NCI-H146 (cell line): ENCODE data around the gene CCBE1.
A peak's percentile ranks its signal among the peaks of the same experiment; 100 is the strongest.
"Not testable (repeated sequence)": the region's sequence is repeated elsewhere in the genome, so short reads cannot be mapped to it uniquely, and the experiment has no call there.

ENCODE experiments used
- DNase-seq: peaks from one replicate; lab custom pipeline; 2025; lab: John Stamatoyannopoulos, UW

CCBE1 gene

DNA sequence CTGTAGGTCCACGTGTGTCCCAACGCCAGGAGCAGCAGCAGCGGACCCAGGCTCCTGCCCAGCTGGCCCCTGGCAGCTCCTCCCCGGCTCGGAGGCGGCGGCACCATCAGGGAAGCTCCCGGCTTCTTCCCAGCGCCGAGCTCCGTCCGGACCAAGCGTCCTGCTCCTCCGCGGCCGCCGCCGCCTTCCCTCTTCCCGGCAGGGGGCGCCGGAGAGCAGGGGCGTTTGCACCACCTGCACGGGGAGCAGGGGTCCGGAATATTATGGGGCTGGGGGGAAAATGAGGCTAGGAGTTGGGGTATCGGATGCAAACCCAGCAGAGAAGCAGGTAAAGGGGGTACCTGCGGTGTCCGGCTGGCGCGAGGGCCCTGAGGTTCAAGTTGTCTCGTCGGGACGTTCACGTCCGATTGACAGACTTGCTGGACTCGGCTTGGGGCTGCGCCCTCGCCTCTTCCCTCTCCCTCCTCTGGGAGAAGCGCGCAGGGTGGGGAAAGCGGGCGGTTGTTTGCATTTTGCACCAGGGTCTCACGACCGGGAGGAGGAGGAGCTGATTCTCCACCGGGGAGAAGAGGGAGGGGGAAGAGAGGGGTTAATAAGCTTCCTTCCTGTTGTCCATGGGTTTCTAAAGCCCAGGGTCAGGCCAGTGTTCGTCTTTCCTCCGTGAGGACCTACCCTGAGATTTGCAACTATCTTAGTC, at the start of gene CCBE1:
CCBE1 (minus strand) TSS at position 188 of the 697 bp plus-strand sequence.
- peak; percentile 46 for DNase-seq

- no peak for DNase-seq
Observed at GRCh38 chr18:59744271-59744721, 47.1 kb upstream of the CCBE1 start.

DNA sequence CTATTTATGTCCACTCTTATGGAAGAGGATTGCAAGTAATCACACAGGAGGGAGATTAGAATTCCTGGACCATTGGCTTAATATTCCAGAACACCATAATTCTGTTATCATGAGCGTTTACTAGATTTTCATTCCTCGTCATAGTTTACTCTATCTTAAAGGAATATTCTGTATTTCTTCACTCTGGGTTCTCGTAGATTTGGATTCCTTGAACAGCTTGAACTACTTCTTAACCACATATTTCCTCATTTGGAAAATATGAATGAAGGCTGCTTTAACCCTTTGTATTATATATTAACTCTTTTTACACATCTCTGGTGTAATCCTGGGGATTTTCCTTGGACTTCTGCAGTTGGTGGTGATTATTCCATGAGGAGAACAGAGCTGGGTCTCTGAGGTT, 46.3 kb upstream of the CCBE1 start:
- DNase-seq: no peak

- DNase-seq: no peak
Observed at GRCh38 chr18:59742325-59743111, 45.3 kb upstream of the CCBE1 start.

DNA sequence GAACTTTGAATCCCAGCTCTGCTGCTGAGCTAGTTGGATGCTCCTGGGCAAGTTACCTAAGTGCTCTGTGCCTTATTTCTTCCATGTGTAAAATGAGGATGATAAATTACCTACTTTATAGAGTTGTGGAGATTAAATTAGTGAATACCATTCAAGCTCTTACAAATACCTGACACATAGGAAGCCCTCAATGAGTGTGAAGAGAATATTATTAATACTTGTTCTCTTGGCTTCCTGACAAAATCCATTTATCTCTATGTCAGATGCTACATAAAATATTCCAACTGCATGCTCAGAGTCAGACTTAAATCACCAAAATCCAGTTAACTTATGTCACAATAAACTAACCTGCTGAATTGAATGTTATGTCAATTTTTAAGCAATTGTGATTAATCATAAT, 42.9 kb upstream of the CCBE1 start:
- no peak for DNase-seq

DNA sequence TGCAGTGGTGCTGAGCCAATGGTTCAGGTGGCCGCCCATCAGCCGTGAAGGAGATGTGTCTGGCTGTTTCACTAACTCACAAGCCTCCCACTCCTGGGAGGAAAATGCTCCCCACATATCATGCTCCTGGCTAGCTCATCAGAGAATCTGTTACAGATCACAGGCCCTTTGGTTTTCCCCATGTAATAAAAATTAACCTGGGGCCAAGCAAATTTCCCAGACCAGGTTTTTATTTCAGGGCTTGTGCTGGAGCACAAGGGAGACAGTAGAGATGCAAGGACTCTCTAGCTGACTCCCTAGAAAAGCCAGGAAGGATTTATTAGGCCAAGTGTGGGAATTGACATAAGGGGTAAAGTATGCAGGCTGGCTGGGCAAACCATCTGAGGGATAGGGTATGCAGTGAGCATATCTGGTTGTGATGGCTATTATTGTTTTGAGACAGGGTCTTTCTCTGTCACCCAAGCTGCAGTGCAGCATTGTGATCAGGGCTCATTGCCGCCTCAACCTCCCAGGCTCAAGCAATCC, 40.6 kb upstream of the CCBE1 start:
- no peak for DNase-seq

- DNase-seq: not testable (repeated sequence)
Observed at GRCh38 chr18:59737335-59737734, 40.1 kb upstream of the CCBE1 start.

DNA sequence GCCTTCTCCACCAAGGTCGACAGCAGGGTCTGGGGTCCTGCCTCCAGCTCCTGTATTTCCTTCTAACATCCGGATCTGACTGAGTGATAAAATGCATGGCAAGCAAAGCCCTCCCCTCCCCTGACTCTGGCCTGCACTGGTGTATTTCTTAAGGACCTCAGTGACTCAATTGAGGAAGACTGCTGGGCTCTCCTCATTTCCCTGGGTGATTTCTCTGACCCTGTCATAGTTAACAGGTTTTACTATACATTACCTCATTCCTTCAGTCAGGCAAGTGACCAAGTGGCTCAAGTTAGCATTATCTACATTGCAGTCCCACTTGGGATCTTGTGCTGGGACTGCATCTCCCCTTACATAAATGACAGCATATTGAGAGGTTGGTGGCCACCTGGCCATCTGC, 38.8 kb upstream of the CCBE1 start:
- DNase-seq: no peak

GRCh38 chr18:59735269-59735860, 38.1 kb upstream of the CCBE1 start:
- no peak for DNase-seq

DNA sequence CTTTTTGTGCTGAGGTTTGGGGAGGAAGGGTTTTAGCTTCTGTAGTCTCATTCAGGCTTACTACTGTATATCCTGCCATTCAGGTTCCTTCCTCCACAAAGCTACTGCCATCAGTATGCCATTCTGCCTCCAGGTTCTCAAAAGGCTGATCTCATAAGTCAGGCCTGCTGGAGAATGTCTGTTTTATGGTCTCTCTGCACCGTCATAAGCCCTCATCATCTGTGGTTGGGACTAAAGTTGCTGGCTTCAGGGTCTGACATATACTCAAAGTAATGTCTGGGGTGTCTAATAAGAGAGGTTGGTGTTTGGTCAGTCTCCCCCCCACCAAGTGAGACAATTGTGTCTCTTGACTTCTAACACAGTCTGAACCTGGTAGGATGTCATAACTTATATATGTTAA, 36.2 kb upstream of the CCBE1 start:
- DNase-seq: no peak

GRCh38 chr18:59730896-59731295, 33.7 kb upstream of the CCBE1 start:
- no peak for DNase-seq

DNA sequence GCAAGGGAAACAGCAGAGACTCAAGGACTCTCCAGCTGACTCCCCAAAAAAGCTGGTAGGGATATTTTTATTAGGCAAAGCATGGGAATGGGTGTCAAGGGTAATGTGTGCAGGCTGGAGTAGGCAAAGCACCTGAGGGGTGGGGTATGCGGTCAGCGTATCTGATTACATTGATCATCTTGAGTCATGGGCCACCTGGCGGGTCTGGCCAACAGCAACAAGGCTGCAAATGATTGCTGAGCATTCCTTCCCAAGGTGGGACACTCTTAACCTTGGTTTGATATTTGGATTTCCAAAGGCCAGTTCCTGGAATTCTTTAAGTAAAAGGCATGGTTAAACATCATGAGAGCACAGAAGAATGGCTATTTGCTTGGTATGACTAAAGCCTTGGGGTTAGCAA, 32.6 kb upstream of the CCBE1 start:
- DNase-seq: no peak

- DNase-seq: no peak
Observed at GRCh38 chr18:59728816-59729215, 31.6 kb upstream of the CCBE1 start.

DNA sequence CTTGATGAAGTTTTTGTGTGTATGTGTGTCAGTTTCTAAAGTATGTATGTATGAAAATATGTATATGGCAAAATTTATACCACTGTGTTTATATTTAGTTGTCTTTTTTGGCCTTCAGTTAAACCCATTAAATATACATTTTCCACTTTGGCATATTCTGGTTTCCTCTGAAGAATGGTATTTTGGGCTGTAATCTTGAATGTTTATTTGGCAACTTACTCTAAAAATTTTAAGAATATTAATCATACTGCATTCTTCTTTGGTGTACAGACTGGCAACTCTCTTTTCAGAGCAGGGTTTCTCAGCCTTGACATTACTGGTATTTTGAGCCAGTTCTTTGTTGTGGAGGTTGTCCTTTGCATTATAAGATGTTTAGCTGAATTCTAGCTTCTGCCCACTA, 27.9 kb upstream of the CCBE1 start:
- no peak for DNase-seq

- no peak for DNase-seq
Observed at GRCh38 chr18:59724103-59724502, 26.9 kb upstream of the CCBE1 start.

DNA sequence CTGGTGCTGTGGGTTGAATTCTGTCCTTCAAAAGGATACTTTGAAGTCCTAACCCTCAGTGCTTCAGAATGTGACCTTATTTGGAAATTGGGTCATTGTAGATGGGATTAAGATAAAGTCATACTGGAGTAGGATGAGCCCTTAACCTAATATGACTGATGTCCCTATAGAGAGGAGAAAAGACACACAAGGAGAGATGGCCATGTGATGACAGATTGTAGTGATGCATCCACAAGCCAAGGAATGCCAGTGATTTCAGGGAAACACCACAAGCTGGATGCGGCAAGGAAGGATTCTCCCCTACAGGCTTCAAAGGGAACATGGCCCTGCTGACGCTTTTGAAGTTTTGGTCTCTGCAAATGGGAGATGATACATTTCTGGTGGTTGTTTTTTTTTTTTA, 24.7 kb upstream of the CCBE1 start:
- DNase-seq: no peak

DNA sequence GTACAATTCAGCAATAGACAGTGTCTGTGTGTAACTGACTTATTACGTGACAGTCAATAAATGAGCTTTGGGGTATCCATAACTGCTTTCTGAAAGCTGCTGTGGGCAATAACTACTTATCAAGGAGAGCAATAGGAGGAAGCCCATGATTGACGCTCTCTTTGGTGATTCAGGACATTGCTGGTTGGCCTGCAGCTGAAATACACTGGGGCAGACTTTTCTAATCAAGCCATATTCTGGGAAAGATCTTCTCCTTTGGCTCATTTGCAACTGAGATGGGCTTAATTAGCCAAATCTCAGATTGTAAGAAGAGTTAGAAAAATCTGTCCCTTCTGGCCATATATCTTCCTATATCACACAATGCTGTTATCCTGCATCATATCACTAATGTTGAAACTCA, 24.0 kb upstream of the CCBE1 start:
- no peak for DNase-seq

DNA sequence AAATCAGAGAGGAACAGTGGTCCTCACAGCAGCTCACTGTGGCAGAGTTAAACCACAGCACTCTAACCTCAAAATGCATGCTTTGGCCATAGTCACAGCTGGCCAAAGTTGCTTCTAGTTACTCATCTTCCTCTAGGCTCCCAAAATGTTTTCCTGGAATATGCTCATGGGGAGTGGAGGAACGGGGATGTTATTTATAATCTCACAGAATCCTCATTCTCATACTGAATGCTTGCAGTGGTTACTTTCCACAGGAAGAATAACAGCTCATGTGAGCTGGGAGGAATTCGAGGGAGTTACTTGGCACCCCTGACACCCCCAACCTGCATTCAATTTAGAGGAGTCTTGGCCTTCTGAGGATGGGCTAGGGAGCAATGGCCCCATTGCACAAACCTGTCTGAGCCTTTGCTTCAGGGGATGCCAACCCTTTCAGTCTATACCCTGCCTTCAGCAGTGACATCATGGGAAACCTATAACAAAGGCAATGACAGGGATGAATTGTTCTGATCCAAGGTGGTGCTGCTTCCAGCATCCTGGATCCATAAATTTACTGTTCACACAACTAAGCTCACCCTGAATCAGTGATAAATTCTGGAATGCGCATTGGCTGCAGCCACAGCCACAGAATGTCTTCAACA, 22.4 kb upstream of the CCBE1 start:
- no peak for DNase-seq

DNA sequence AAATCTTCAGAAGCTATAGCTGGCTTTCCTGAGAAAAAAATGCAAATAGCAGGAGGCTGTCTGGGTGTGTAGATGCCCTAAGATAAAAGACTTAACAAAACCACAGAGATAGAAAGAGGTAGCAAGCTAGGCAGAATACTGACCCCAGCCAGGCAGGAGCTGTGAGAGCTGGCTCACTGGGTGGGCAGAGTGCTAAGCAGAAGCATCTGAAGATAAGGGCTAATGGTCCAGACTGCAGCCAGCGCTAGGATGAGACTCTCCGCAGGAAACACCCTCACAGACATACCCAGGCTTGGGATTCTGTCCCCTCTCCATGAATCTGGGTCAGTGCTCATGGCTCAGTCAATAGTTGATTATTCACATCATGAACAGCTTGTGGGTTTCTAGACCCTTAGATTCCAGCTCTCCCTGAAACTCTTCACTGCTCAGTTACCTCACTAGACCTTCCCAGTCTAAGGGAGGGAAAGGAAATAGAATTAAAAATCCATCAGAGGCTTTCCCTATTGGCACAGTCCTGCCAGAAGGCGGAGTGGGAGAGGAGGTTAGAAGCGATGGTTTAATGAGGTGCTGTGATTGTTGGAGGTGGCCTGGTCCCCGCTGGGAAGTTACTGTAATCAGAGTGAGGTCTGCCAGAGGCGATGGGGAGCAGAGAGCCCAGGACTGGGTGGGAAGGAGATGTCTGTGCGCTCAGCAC, 21.4 kb upstream of the CCBE1 start:
- no peak for DNase-seq

- no peak for DNase-seq
Observed at GRCh38 chr18:59718108-59718463, 20.9 kb upstream of the CCBE1 start.

DNA sequence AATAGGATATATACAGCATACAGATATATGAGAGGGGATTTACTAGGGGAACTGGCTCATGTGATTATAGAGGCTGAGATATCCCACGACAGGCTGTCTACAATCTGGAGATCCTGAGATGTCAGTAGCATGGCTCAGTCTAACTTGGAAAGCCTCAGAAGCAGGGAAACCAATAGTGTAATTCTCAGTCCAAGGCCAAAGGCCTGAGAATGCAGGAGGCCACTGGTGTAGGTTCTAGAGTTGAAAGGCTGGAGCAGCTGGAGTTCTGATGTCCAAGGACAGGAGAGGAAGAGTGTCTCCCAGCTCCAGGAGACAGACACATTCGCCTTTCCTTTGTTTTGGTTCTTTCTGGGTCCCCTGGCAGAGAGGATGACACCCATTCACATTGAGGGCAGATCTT, 20.1 kb upstream of the CCBE1 start:
- no peak for DNase-seq

GRCh38 chr18:59715966-59716369, 18.7 kb upstream of the CCBE1 start:
- no peak for DNase-seq
